GM19239 (cell line): ENCODE results near the gene SCN10A.
A peak's percentile ranks its signal among the peaks of the same experiment; 100 is the strongest.

Experiments
- DNase-seq: peaks from one replicate; pipeline ENCODE4 v3.0.0; 2011; ENCODE audit warnings: low spot score; ENCODE audit not compliant: insufficient read length
- FAIRE-seq: peaks from 2 replicates; lab custom pipeline; 2011; peaks lifted over from hg19 to GRCh38; lab: Jason Lieb, UNC

Gene SCN10A

DNA sequence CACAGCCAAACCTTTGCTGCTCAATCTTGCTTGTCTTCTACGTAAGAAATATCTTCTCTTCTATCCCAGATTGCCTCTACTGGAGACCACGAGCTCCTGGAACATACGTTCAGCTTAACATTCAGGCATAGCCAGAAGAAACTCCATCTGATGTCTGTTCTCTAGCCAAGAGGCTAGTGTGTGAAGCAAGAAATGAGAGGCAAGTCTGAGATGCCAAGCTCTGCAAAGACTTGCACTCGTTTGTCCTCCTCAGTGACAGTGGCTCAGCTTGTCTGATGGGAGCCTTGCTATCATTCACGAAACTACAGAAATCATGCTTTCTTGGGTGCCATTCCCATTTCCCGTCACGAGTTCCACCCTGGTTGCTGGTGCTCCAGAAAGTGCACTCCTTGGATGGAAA, at the start of gene SCN10A:
TSS of gene SCN10A (minus strand) at position 192 of the 400 bp plus-strand sequence. CDS start 22,207 bp downstream, outside the sequence.
- DNase-seq: no peak
- FAIRE-seq: no peak

DNA sequence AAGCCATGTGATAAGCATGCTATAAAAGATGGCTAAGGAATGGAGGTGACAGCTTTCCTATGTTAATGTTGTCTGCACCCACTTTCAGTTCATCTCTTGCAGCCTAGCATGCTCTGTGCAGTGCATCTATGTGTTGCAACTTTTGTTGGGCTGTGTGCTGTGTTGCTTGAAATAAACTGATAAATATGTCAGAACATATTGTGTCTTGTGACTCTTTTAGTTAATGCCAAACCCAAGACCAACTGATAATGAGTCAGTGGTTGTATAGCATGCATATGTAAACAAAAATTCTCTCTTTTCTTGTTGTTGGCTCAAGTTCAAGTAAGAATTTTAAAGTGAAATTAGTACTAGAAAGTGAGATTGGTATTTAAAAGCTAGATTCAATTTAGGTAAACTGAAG, 37.0 kb upstream of the SCN10A start:
- no peak for FAIRE-seq

DNA sequence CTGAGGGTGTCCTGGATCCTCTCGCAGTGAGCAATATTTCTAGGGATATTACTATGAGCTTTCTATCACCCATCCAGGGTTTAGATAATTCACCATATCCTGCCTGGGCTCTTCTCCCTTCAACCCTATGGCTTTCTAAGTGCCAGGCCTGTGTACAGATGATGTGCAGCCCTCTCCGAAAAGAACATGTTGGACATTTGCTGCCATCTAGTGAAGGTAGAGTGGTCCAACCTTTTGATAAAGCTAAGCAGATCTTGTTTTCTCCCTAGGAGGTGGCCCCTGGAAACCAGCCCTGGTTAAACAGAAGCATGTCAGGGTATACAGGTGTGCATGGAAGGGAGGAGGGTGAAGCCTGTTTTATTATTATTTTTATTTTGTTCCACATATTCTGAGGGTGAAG, 27.9 kb upstream of the SCN10A start:
- DNase-seq: no peak
- FAIRE-seq: no peak

More for the DNA sequence above, 37.0 kb upstream of the SCN10A start:
- DNase-seq: no peak

DNA sequence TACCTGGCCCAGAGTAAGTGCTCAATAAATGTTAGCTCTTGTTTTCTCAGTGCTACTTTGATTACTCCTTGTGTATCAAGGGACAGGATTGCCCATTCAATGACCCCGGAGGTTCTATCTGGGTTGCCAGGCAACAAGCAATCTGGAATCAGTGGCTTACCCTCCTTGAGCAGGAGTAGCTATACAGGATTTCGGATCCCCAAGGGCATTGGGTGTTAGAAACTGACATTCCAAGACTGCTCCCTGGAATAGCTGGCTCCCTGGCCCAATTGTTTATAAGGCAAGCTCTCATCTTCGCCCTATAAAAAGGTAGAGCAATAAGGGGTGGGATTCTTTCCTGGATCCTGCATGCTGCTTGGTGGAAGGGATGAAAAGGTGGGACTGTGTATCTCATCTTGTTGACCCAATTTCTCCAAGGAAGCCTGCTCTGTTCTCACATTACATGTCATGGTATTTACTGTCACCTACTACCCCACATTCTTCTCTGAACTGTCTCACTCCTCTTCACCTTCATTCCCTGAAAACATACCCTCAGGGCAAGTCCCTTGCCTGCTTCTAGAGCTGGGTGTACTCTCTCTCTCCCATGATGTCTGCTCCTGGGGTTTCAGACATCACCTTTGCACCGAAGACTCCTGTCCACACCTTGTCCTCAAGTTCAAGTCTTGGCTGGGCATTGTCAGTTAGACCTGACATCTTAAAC, 26.4 kb upstream of the SCN10A start:
- no peak for DNase-seq
- no peak for FAIRE-seq

DNA sequence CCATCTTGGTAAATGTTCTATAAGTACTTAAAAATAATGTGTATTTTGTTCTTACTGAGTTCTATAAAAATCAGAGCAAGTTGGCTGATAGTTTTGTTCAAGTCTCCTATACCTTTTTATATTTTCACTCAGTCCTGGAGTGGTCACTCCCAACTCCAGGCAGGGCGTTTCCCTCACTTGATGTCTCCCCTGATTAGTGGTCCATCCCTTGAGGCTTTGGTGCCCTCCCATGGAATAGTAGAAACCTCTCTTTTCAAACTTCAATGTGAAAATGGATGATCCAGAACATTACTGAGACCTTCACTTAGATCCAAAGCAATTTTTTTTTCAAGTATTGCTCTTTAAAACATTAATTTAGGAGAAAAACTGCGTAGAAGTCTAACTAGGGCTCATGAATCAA, 25.0 kb upstream of the SCN10A start:
- FAIRE-seq (no peak), DNase-seq (no peak)

DNA sequence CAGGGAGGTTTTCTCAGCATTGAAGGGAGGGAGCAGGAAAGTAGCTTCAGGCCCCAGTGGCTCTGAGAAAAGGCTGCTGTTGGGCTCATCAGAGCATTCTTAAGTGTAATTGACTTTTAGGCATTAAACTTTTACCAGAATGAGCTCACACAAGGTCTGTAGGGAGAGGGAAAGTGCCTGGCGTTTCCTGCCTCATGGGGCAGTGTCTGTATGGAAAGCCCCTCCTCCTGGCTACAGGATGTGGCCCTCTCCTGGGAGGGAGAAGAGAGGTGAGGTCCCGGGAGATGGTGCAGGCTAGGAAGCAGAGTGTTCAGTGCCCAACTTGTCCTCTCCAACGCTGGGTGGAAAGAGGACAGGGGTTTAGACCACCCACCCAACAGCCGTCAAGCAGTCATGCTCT, 21.3 kb upstream of the SCN10A start:
- FAIRE-seq (no peak), DNase-seq (no peak)

DNA sequence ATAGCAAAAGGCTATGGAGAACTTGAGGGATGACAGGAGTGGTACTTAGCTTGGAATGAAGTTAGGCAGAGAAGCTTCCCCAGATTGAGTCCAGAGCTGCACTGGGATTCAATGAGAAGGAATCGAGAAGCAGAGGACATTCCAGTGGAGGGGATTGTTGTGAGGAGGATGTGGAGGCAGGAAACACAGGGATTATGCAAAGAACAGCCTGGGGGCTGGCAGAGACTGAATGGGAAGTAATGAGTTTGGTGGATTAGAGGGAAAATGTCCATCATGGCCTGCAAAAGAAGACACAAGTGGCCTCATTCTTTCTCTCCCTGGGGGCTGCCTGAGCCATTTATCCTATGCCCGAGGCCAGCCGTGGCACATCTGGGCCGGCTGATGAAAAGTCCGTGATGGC, 20.5 kb upstream of the SCN10A start:
- no peak for FAIRE-seq

DNA sequence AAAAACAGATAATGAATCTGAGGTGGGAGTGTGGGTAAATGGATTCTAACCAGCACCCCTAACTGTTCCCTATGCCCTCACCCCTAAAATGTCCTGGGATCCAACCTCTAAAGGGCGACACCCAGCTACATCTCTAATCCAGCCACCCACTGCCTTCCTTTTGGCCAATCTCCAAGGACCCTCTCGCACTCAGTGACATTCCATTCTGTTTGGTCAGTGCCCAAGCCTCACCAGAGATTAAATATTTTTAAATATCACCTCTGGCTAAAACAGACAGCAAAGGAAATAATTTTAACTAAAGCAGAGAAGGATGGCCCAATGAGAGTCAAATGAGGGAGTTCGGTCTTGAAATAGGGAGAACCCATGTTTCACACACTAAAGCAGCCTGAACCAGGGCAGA, 19.9 kb upstream of the SCN10A start:
- DNase-seq (no peak), FAIRE-seq (no peak)

More for the DNA sequence above, 20.5 kb upstream of the SCN10A start:
- no peak for DNase-seq

DNA sequence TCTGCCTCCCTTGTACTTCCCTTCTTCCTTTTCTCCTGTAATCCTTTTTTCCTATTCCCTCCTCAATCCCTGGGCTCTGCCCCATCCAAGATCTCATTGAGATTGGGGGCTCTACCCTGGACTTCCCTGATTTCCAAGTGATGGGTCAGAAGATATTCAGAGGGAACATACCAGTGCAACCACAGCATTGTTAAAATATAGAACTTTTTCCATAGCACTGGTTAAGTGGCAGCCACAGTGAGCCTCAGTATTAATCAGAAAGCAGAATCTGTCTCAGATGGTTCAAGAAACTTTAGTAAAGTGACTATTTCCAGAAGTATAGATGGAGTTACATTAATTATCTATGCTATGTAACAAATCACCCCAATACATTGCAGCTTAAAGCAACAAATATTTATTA, 18.7 kb upstream of the SCN10A start:
- DNase-seq: no peak
- no peak for FAIRE-seq

DNA sequence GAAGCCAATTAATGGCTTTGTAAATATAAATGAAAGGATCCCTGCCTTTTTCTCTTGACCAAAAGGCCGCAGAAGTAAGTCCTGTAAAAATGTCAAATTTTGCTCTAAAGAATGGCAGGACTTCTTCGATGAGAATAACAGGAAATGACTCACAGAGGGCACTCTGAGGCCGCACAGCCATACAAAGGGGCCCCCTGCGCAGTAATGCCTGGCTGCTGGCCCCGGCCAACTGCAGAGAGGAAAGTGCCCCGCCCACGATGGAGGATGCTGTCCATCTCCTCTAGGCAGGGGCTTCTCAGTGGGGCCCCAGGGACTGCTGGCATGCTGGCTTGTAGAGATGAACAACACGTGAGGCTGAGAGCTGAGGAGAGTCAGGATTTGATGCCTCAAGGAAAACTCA, 18.1 kb upstream of the SCN10A start:
- FAIRE-seq (no peak), DNase-seq (no peak)

DNA sequence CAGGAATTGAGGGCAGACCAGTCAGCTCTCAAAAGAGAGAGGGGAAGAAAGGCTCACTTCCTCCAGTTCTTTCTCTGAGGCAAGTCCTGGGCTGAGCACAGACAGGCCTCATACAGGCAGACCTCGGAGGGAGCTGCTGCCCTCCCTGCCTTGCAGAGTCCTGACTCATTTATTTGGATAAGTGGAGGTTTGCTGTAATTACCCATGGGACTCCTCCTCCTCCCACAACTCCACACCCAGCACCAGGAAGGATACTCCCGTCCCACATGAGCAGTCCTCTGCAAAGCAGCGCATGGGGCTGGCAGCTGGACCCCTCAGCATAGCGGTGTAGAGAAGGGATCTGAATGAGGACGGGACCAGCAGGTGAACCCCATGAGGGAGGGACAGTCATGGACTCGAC, 13.4 kb upstream of the SCN10A start:
- DNase-seq (no peak), FAIRE-seq (no peak)

DNA sequence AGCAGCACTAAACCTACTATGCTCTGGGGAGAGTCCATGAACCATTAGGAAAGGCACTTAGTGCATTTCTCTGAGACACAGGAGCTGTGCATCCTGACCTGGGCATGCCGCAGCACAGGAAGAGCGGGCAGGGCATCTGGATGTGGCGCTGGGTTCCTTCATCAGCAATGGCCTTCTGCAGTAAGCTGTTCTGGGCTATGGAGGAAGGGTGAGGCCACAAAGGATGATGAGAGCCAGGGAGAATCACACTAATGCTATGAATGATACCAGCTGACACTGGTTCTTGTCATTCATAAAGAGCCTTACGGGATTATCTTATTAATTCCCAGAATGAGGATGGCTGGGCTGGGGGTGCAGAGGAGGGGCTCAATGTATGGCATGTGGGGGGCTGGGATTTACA, 12.7 kb upstream of the SCN10A start:
- DNase-seq (no peak), FAIRE-seq (no peak)

DNA sequence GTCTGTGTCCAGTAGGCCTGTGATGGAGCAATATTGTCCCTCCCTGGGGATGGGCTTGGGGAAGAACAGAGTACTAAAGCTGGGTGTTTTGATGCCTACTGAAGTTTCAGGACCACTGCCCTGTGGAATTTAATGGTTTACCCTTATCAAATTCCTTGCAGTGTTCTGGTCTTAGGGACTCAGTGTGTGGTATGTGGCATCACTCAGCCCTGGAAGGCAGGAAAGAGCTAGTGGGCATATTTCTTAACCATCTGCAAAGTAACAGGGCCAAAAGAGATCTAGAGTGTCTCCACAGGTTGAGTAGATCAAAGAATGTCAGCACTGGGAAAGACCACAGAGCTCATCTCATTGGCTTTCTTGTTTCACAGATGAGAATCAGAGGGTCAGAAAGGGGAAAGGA, 11.8 kb upstream of the SCN10A start:
- FAIRE-seq: no peak

DNA sequence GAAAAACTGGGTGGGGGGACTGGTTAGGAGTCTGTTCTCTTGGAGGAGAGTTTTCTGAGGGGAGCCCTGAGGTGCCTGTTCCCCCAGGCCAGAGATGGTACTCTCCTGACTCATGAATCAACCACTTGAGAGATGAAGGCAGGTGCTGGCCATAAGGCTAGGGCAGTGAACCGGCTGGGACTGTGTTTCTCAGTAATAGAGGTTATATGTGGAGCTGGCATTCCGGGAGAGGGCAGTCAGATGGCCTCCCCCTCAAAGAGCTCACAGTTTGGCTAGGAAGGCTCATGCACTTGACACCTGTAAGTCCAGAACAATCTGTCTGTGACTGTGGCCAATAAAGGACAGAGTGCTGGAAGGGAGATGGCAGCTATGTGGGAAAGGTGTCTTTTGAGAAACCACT, 10.0 kb upstream of the SCN10A start:
- DNase-seq (no peak), FAIRE-seq (no peak)

More for the DNA sequence above, 11.8 kb upstream of the SCN10A start:
- DNase-seq: no peak

DNA sequence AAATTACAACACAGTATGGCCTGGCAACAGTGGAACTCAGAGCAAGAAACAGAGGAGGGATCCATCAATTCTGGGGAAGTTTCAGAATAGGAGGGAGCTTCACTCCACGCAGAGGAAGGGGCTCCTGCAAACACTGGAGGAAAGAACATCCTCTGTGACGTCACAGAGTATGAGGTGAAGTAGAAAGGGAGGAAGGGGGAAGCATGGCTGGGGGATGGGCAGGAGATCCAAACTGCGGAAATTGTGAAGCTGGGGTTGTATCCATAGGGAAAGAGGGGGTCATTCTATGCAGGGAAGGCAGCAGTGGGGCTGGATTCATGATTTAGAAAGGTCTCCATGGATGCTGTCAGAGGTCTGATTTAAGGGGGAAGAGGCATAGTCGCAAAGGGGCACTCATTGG, 8.3 kb upstream of the SCN10A start:
- FAIRE-seq (no peak), DNase-seq (no peak)

DNA sequence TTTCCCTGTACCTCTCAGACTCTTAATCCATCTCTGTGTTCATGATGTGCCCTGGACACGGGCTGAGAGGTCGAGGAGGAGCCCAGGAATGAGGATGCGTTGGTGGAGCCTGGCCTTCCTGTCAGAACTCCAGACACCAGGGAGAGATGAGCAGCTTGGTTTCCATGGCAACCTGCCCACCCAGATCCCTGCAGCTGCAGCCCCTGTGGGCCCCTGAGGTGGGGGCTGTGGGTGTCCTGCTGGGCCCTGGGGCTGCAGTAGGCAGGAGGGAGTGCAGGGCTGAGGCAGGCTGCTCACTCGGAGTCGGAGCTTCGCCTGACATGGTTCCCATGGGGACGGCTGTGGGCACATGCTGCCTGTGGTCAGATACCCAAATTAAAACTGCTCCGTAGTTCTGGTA, 7.7 kb upstream of the SCN10A start:
- FAIRE-seq: no peak
- no peak for DNase-seq

DNA sequence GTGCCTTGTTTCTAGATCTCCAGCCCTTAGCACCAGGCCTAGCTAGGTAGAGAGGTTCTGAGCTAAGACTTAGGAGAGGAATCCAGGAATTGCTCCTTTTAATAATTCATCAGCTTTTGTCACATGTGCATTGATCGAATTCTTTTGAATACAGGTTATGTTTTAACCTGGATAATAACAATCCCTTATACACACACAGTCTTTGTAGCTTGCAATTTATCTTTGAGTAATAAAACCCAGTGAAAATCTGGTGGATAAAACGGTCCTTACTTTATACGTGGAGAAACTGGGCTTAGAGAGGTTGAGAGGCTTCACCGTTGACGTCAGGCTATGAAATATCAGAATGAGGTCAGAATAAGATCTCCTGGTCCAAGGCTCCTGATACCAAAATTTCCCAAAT, 7.2 kb upstream of the SCN10A start:
- DNase-seq (no peak), FAIRE-seq (no peak)

DNA sequence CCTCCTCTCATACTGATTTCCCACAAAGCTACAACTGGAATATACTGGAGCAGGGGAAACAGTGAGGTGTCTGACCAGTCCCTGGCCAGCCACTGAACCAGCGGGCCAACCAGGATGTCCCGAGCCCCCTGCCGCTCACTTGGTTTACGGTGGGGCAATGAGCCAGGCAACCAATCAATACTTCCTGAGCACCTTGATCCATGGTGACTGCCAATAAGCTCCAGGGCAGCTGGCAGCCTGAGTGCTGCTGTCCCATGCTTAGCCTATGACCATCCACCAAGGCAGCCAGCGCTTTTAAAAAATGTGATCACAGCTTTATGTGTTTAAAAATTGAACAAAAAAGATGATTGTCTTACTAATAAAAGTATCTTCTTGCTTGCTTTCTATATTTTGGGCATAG, 4.2 kb downstream of the SCN10A start:
- FAIRE-seq: no peak
- DNase-seq: no peak

DNA sequence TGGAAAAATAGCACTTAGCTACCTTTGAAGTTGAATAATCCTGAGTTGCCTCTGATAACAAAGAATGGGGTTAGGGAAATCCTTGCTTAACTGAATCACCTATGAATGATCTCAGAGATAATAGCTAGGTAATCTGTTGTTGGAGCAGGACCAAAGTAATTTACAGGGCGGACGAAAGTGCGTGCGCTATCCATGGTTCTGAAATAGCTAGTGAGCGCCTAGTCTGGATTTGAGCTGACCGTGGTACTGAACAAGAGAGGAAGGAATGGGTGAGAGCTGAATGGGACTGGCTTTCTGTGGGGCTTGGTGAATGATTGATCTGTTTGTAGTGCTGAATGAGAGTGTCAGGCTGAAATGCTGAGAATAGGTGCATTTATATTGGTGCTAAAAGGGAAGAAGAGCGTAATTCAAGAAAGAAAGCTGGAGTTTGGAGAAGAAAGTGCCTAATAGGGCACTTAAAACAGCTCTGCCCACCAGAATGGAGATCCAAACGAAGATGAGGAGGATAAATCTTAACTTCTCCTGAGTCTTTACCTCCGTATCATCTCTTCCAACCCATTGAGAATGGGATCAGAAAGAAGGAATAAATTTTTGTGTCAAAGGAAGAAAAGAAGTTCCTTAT, 10.1 kb downstream of the SCN10A start:
- no peak for FAIRE-seq

DNA sequence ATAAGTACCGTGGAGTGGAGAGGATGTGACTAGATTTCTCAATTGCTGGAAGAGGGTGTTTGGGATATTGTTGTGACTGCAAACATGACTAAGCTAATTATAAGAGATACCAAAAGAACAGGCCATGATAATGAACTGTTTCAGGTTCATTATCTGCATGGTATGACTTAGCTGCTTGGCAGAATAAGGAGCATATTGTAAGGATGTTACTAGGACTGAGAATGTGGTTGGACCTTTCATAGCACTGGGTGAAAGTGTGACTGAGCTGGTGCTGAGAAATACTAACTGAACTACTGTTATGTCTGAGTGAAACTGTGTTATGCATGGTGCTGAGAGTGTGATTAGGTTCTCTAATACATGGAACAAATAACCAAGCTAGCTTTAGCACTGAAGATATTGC, 11.0 kb downstream of the SCN10A start:
- DNase-seq (no peak), FAIRE-seq (no peak)

More for the DNA sequence above, 10.1 kb downstream of the SCN10A start:
- DNase-seq: peak; percentile 25

DNA sequence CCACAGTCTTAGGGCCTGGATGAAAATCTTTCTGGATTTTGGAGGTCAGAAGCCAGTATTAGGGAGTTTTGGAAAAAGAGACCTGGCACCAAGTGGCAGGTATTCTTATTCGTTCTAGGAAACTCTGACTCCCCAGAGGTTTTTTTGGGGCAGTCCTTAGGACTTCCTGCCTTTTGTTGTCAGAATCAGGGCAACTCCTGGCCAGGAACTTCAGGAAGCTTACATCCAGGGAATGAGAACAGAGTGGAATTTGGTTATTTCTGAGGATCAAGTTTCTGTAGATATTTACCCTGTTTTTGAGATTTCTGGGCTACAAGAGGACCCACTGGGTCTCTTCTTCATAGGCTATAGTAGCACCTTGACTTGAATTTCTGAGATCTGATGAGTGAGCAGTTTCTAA, 15.5 kb downstream of the SCN10A start:
- no peak for DNase-seq
- no peak for FAIRE-seq

DNA sequence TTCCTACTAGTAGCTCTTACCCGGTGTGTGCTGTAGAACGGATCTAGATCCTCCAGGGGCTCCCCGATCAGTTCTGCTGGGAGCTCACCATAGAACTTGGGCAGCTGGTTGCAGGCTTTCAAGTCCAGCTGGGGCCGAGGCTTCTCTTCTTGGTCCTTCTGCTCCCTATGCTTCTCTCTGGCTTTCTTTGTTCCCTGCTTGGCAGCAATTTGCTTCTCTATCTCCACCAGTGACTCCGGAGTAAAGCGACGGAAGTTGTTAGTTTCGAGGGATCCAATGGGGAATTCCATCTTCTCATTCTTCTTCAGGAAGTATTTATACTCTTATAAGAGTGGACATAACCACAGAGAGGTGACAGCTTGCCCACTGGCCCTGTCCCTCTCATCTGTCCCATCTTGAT, 22.3 kb downstream of the SCN10A start:
- DNase-seq: no peak
- no peak for FAIRE-seq
